ENCODE results near the gene NDUFA9. TPM values are rescaled to one million over a fixed set of nuclear protein-coding genes. Genes with fewer than 3 reads are reported as not detected.

The NDUFA9 gene
- total and polyA plus RNA-seq, 2 experiments from 2014 or later = 61.2 to 118 TPM

- in situ Hi-C loops (cut with MboI) = no loop called here
- Histone ChIP-seq H3K36me3 (ENCODE audit: low read depth) (peaks cover 15% of the 10 kb centered on the region; the same call in 1 of the 2 replicates), H3K4me3 (no peak overlapping the region), H3K27ac (no peak overlapping the region), H3K4me1 (ENCODE audit: insufficient read depth) (no peaks in the 10 kb centered on the region), H3F3A (ENCODE audit: insufficient read depth) (no peaks in the 10 kb centered on the region), H3K9ac (no peak overlapping the region), H4K20me1 (ENCODE audit: insufficient read depth) (no peaks in the 10 kb centered on the region), H3K27me3 (replicated peaks; ENCODE audit: insufficient read depth) (no peaks in the 10 kb centered on the region), H3K4me2 (ENCODE audit: unreplicated experiment) (no peak overlapping the region), H3K9me2 (ENCODE audit: insufficient read depth) (no peaks in the 10 kb centered on the region), H3K9me3 (ENCODE audit: low read depth) (no peaks in the 10 kb centered on the region), H2AFZ (no peak overlapping the region), H3K79me2 (ENCODE audit: insufficient read depth) (no peaks in the 10 kb centered on the region)
- DNase-seq = no peak
- TF ChIP-seq EZH2phosphoT487 (IDR thresholded peaks at IDR 0.05; ENCODE audit: insufficient read depth, low read depth) (no peak), EZH2 (IDR thresholded peaks at IDR 0.05; ENCODE audit: insufficient read depth, poor library complexity, severe bottlenecking) (no peak)
- 89 to 90% methylated on average over 8 of the region's 8 CpGs for WGBS, 2 experiments (ENCODE audit: low coverage in 1 of 2, low lambda C conversion rate in 2 of 2, missing lambda C conversion rate in 2 of 2)
Measured at GRCh38 chr12:4685317-4685716, 36.4 kb downstream of the NDUFA9 start.

DNA sequence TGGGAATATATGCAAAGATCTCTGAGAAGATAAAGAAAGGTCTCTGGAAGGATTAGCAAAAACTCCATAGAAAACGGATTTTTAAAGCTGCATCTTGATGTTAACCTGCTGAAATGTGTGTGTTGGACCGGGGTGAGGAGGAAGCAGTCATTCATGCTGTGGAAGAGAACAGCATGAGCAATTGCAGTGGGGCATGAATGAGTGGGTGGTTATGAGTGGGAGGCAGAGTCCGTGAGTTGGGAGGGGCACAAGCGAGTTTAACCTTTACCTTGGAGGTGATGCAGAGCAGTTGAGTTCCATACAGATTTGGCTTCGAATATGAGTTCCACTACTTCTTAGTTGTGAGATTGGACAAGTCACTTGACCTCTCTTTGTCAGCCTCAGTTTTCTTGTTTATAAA is 41.8 kb downstream of the NDUFA9 start:
- in situ Hi-C loops (cut with MboI) = no loop called here
- WGBS, 2 experiments (ENCODE audit: low coverage in 1 of 2, low lambda C conversion rate in 2 of 2, missing lambda C conversion rate in 2 of 2) = 97 to 98% methylated on average over 5 of the region's 5 CpGs
- Histone ChIP-seq H3K4me2 (ENCODE audit: unreplicated experiment) (no peak overlapping the region), H2AFZ (no peak overlapping the region), H3K4me3 (no peak overlapping the region), H3K9ac (no peak overlapping the region), H3K4me1 (ENCODE audit: insufficient read depth) (no peaks in the 10 kb centered on the region), H3K9me3 (ENCODE audit: low read depth) (no peaks in the 10 kb centered on the region), H3K9me2 (ENCODE audit: insufficient read depth) (no peaks in the 10 kb centered on the region), H3K36me3 (ENCODE audit: low read depth) (peaks cover 5% of the 10 kb centered on the region; the same call in 1 of the 2 replicates), H4K20me1 (ENCODE audit: insufficient read depth) (no peaks in the 10 kb centered on the region), H3K27me3 (replicated peaks; ENCODE audit: insufficient read depth) (no peaks in the 10 kb centered on the region), H3K27ac (no peak overlapping the region), H3K79me2 (ENCODE audit: insufficient read depth) (no peaks in the 10 kb centered on the region), H3F3A (ENCODE audit: insufficient read depth) (no peaks in the 10 kb centered on the region)
- no peak for DNase-seq
- TF ChIP-seq EZH2phosphoT487 (IDR thresholded peaks at IDR 0.05; ENCODE audit: insufficient read depth, low read depth) = no peak
- no peak for TF ChIP-seq EZH2 (IDR thresholded peaks at IDR 0.05; ENCODE audit: insufficient read depth, poor library complexity, severe bottlenecking)

Other genes with a start within 250 kb of the NDUFA9 start
- not detected in 2 replicates for gene FGF6, start 203.3 kb upstream of the NDUFA9 start, total RNA-seq (2014; rRNA removed; shearing (Covaris generic))
- gene FGF6, start 203.3 kb upstream of the NDUFA9 start, polyA plus RNA-seq (2016; fragmentation: Nextera tagmentation; extraction: Ambion mirVana) = not detected in 2 replicates
- 13.1 and 13.2 TPM in 2 replicates for gene RAD51AP1, start 110.2 kb upstream of the NDUFA9 start, total RNA-seq (2014; rRNA removed; shearing (Covaris generic))
- 11.6 and 12.4 TPM in 2 replicates for gene RAD51AP1, start 110.2 kb upstream of the NDUFA9 start, polyA plus RNA-seq (2016; fragmentation: Nextera tagmentation; extraction: Ambion mirVana)
- gene DYRK4, start 86.9 kb upstream of the NDUFA9 start, total RNA-seq (2014; rRNA removed; shearing (Covaris generic)) = 63.3 and 78.3 TPM in 2 replicates
- 64.0 and 64.5 TPM in 2 replicates for gene DYRK4, start 86.9 kb upstream of the NDUFA9 start, polyA plus RNA-seq (2016; fragmentation: Nextera tagmentation; extraction: Ambion mirVana)
- gene AKAP3, start 63 bp upstream of the NDUFA9 start, total RNA-seq (2014; rRNA removed; shearing (Covaris generic)) = 0.22 and 0.89 TPM in 2 replicates
- 0.30 and 0.36 TPM in 2 replicates for gene AKAP3, start 63 bp upstream of the NDUFA9 start, polyA plus RNA-seq (2016; fragmentation: Nextera tagmentation; extraction: Ambion mirVana)
- gene GALNT8, start 71.3 kb downstream of the NDUFA9 start, total RNA-seq (2014; rRNA removed; shearing (Covaris generic)) = not detected in 2 replicates
- gene GALNT8, start 71.3 kb downstream of the NDUFA9 start, polyA plus RNA-seq (2016; fragmentation: Nextera tagmentation; extraction: Ambion mirVana) = not detected in 2 replicates